Measurements from ENCODE around the gene OGFR.
"Not testable (repeated sequence)": the region's sequence is repeated elsewhere in the genome, so short reads cannot be mapped to it uniquely, and the experiment has no call there.

Gene OGFR

DNA sequence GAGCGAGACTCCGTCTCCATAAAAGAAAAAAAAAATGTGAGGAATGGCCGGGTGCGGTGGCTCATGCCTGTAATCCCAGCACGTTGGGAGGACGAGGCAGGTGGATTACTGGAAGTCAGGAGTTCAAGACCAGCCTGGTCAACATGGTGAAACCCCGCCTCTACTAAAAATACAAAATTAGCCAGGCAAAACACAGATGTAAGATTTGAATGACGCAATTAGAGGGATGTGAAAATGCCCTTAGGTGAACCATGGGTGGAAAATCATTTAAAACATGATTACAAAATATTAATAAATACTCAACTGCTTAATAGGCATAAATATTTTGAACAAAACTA, 33.1 kb downstream of the OGFR start:
- DNase-seq (ENCODE audit: low read depth, low spot score) = no peak

DNA sequence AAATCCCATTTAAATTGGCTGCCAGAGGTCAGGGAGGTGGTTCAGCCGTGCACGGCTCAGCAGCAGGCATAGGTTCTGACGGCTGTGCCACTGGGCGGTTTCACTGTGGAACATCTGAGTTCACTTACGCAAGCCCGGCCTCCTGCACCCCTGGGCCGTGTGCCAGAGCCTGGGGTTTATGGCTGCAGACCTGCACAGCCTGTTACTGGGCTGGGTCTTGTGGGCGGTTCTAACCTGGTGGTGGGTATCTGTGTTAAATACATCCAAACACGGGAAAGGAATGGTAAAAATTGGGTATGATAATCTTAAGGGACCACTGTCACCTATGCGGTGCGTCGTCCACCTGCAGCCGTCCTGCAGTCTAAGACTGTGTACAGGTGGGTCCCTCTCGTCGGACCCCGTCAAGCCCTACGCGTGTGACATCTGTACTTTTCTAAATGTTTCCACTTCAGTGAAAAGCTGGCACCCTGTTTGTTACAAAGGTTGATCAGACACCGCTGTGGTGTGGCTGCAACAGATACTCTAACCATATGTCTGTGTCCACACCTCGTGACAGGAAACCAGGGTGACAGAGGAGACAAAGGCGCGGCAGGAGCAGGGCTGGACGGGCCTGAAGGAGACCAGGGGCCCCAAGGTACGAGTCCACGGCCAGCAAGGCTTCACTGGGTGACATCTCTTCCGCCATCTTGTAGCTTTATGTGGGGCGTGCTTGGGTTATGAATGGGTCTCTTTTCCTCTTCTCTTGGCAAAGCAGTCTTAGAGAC, 33.7 kb downstream of the OGFR start:
- DNase-seq (ENCODE audit: low read depth, low spot score) = no peak

DNA sequence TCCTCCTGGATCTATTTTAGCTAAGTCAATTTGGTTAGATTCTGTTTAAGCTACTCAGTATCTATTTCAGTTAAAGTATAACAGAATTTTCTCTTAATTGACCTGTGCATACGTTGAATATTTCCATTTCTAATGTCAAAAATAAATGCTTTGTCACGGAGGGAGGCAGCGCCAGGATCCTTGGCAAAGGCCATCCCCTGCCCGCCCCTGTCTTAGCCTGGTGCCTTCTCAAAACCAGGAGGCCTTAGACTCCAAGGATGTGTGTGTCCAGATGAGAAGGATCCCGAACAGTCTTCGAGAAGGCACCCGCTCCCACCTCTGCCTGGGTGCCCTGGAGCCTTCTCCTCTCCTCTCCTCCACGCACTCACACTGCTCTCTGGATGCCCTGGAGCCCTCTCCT, 34.6 kb downstream of the OGFR start:
- no peak for DNase-seq (ENCODE audit: low read depth, low spot score)

DNA sequence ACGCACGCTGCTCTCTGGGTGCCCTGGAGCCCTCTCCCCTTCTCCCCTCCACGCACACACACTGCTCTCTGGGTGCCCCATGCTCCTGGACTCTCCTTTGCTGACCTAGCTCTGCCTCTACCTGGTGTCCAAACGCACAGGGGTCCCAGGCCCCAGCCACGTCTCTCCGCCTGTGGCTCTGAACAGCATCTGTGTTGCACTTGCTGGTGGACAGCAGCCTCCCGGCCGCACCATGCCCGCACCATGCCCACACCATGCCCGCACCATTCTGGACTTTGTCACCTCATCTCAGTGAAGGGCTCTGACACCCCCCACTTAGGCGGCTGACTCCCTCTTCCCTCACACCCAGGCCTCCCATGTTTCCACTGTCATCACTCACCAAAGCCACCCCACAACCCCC, 35.2 kb downstream of the OGFR start:
- no peak for DNase-seq (ENCODE audit: low read depth, low spot score)

DNA sequence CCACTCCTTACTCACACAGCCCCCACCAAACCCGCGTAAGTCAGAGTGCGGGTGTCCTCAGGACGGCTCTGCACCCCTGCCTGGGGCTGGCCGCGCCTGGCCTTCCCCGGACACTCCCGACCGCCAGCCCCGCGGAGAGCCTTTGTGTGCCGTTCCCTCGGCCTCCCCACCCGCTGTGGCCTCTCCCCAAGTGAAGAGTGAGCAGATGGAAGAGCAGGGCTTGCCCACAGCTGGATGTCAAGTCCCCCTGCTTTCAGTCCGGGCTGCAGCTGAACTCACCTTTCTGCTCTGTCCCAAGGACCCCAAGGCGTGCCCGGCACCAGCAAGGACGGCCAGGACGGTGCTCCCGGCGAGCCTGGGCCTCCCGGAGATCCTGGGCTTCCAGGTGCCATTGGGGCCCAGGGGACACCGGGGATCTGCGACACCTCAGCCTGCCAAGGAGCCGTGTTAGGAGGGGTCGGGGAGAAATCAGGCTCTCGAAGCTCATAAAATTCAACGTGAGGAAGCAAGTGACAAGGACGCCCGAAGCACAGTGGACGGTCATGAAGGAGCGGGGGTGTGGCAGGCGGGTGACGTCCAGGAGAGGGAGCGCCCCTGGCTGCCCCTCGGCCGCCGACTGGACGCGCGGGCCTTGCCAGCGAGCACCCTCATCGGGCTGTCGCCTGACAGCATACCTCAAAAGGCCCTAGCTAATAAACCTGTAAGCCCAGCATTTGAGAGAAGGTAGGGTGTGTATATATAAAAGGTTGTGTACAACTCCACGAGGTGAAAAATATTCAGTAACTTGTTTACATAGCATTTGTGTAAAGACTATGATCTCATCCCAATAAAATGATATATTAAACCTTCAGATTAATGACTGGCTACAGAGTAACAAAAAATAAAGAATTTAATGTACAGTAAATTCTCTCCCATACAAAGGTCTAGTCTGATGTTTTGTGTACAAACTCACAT, 35.9 kb downstream of the OGFR start:
- DNase-seq (ENCODE audit: low read depth, low spot score) = no peak

DNA sequence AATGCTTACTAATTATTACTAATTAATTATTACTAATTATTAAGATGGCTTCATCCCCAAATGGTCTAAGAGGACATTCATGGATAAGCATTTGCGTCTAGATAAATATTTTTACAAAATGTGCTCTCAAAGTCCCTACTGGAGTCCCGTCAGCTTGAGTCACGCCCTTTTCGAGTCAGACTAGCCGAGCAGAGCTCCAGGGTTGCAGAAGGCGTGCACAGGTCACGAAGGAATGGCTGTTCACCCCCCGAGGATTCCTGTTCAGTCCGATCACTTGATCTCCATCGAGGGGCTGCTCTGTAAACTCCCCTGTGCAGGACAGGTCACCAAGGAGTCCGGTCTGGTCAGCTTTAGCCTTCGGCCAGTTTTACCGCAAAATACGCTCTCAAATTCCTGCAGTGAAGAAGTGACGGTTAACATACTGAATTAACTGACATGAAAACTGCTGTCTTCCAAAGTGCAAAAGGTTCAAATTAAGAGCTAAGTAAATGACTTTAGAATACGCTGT, 37.1 kb downstream of the OGFR start:
- no peak for DNase-seq (ENCODE audit: low read depth, low spot score)

DNA sequence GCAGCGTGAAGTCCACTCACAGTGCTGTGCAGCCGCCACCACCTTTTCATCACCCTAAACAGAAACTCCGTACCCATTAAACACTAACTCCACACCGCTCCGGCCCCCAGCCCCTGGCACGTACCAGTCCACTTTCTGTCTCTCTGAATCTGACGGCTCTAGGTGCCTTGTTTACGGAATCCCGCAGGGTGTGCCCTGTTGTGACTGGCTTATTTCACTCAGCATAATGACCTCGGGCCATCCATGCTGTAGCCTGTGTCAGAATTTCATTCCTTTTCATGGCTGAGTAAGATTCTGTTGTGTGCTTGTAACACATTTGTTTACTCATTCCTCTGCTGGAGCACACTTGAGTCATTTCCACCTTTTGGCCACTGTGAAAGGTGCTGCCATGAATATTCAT, 39.0 kb downstream of the OGFR start:
- no peak for DNase-seq (ENCODE audit: low read depth, low spot score)

DNA sequence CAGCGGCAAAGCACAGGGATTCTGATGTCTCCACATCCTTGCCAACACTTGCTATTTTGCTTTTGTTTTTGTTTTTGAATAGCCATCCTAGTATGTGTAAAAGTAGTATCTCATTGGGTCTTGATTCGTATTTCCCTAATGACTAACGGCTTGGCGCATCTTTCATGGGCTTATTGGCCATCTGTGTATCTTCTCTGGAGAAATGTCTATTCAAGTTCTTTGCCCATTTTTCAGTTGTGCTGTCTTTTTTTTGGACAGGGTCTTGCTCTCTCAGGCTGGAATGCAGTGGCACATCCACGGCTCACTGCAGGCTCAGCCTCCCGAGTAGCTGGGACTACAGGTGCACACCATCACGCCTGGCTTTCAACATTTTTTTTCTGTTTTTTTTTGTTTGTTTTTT, 39.5 kb downstream of the OGFR start:
- DNase-seq (ENCODE audit: low read depth, low spot score) = no peak

DNA sequence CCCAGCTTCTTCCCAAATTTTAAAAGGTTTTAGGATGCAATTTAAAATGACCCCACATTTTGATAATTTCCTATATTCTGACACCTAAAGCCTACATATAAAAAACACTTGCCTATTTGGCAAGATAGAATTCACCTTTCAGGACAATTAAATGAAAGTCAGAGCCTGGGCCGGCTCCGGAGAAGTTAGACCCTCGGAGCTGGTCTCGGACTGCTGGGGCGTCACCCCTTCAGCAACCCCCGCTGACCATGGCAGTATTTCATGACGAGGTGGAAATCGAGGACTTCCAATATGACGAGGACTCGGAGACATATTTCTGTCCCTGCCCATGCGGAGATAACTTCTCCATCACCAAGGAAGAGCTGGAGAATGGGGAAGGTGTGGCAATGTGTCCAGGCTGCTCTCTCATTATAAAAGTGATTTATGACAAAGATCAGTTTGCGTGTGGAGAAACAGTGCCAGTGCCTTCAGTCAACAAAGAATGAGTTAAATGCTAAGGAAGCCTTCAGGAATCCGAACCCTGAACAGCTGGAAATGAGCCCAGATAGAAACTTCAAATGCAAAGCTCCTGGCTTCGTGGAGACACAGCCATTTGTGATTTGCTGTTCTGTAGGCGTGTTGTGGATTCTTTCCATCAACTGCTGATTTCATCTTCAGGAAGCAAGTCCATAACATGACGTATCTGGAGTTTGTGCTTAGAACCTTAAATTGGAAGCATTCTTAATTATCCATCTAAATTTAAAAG, 41.0 kb downstream of the OGFR start:
- no peak for DNase-seq (ENCODE audit: low read depth, low spot score)

DNA sequence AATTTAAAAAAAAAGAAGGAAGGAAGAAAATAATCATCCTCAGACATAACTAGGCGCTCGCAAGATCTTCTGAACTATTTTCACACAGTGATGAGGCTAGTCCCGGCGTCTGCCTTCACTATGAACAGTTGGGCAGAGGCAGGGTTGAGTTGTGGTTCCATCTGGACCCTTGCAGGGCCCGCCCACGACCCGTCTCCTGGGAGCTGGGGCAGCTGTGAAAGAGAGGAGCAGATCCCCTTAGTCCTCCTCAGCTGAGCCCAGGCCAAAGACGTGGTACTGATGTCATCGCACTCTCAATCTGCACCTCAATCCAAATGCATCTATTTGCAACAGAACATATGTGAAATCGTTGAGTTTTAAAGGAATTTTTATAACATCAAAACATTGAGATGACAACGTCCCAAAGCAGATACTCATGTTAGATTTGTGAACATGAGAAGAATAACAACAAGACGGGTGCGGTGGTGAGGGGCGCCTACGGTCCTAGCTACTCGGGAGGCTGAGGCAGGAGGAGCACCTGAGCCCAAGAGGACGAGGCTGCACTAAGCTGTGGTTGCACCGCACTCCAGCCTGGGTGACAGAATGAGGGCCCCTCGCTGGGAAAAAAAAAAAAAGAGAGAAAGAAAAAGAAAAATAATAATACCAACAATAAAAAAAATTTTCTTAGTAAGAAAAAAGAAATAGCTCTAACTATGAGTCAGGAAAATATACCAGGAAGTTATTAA, 41.7 kb downstream of the OGFR start:
- no peak for DNase-seq (ENCODE audit: low read depth, low spot score)

DNA sequence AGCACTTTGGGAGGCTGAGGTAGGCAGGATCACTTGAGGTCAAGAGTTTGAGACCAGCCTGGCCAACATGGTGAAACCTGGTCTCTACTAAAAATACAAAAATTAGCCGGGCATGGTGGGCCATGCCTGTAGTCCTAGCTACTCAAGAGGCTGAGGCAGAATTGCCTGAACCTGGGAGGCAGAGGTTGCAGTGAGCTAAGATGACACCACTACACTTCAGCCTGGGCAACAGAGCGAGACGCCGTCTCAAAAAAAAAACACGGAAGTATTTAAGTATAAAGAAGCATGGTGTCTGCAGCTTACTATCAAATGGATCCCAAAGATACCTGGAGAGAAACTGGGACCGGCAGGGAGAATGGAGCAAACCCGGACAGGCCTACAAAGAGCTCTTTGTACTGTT, 44.3 kb downstream of the OGFR start:
- not testable (repeated sequence) for DNase-seq (ENCODE audit: low read depth, low spot score)

DNA sequence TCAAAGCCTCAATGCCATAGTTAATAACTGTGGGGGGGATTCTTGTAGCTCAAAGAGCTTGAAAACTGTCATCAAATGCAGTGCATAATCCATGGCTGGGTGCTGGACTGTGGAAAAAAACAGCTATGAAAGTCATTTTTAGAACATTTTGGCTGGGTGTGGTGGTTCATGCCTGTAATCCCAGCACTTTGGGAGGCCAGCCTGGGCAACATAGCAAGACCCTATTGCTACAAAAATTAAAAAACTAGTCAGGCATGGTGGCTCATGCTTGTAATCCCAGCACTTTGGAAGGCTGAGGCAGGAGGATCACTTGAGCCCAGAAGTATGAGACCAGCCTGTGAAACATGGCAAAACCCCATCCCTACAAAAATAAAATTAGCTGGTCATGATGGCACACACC, 44.8 kb downstream of the OGFR start:
- no peak for DNase-seq (ENCODE audit: low read depth, low spot score)

DNA sequence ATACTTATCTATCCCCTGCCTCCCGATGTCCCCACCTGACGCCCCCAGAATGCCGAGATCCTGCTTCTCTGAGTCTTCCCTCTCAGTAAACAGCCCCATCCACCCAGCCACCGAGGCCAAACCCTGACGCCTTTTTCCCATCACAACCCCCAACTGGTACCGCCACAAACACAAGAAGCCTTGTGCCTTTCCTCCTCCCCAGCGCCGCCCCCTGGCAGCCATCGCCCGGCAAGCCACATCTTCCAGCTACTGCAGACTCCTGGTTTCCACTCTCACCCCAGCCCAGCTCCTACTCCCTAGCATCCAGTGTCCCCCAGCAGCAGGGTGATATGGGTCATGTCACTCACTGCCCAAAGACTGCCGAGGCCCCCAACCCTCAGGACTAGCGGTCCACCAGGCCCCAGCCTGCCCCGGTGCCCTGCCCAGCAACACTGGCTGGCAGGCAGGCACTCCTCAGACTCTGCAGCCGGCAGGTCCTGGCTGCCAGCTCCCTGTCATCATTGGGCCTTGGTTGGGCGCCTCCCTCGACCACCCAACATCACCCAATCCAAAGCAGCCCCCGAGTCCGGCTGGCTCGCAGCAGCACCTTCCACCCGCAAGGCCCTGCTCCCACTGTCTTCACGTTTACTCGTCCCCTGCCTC, 45.8 kb downstream of the OGFR start:
- DNase-seq (ENCODE audit: low read depth, low spot score) = no peak

DNA sequence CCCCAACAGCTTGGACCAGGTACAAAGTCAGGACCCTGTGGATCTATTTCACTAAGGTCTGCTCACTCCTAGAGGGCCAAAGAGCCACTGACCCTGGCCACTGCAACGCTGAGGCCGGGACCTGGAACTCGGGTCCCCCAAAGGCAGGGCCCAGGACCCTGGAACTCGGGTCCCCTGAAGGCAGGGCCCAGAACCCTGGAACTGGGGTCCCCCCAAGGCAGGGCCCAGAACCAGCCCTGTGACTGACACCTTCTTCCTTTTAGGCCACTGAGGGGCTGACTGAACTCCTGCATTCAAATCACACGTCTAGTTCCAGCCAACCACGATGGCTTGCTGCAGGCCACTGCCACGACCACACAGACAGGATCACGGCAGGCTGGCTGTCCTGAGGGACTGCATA, 47.6 kb downstream of the OGFR start:
- DNase-seq (ENCODE audit: low read depth, low spot score) = no peak

DNA sequence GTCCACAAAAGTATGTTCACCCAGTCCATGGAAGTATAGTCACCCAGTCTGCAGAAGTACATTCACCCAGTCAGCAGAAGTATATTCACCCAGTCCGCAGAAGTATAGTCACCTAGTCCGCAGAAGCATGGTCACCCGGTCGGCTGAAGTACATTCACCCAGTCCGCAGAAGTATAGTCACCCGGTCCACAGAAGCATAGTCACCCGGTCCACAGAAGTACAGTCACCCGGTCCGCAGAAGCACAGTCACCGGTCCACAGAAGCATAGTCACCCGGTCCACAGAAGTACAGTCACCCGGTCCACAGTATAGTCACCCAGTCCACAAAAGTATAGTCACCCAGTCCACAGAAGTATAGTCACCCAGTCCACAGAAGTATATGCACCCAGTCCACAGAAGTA, 48.2 kb downstream of the OGFR start:
- no peak for DNase-seq (ENCODE audit: low read depth, low spot score)

DNA sequence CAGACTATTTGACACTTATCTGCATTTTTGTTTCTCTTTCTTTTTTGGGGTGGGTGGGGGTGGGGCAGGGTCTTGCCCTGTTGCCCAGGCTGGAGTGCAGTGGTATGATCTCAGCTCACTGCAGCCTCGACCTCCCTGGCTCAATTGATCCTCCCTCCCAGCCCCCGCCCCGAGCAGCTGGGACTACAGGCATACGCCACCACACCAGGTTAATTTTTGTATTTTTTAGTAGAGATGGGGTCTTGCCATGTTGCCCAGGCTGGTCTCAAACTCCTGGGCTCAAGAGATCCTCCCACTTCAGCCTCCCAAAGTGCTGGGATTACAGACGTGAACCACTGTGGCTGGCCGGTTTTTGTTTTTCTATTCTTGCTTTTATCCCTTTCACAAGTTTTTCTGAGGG, 48.7 kb downstream of the OGFR start:
- DNase-seq (ENCODE audit: low read depth, low spot score) = not testable (repeated sequence)

DNA sequence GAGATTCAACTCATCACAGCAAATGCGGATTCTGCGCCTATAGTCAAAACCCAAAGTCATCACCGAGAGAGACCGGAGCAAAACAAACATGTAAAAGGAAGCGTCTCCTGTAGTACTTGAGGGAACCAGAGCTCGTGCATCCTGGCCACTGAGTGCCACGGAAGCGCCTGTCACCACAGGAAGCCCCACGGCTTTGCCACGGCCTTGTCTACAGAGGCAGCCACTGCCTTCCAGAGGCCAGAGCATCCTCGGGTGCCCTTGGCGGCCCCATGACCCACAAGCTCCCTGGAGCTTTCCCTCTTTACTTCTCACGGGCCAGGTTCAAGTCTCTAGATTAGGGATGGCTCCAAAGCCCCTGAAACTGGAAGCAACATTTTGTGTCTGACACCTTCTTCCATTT, 49.5 kb downstream of the OGFR start:
- no peak for DNase-seq (ENCODE audit: low read depth, low spot score)

DNA sequence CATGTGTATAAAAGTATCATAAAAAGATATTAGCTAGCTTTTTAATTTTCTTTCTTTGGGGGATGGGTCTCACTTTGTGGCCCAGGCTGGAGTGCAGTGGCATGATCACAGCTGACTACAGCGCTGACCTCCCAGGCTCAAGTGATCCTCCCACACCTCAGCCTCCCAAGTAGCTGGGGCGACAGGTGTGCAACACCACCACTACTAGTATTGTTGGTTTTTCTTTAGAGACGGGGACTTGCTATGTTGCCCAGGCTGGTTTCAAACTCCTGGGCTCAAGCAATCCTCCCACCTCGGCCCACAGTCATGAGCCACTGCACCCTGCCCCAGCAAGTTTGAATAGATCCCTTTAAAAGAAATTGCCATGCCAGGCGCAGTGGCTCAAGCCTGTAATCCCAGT, 50.5 kb downstream of the OGFR start:
- DNase-seq (ENCODE audit: low read depth, low spot score) = no peak

DNA sequence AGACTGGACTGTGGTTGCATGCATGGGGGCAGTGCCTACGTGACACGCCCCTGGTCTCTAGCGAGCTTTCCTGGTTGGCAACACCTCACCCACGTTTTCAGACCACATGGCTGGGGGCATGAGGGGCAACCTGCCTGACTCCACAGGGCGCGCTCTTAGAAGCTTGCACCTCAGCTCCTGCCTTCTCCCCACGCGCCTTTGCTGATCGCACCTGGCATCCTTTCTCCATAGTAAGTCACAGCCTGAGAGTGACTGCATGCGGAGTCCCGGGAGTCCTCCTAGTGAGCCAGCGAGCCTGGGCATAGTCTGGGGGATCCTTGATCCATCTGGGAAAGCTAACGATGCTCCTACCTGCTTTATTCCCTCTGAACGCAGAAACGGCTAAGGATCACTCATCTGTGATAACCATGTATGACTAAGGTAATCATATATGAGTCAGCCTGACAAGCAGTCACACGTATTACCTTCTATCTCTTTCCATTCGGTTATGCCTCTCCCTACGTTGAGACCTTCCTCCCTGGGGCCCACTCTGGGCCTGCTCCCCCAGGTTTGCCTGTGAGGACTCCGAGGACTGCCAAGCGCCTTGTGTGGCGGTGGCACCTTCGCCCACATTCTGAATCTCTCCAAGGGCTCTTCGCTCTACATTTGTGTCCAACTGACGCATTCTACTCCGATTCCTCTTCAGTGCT, 52.4 kb downstream of the OGFR start:
- no peak for DNase-seq (ENCODE audit: low read depth, low spot score)

DNA sequence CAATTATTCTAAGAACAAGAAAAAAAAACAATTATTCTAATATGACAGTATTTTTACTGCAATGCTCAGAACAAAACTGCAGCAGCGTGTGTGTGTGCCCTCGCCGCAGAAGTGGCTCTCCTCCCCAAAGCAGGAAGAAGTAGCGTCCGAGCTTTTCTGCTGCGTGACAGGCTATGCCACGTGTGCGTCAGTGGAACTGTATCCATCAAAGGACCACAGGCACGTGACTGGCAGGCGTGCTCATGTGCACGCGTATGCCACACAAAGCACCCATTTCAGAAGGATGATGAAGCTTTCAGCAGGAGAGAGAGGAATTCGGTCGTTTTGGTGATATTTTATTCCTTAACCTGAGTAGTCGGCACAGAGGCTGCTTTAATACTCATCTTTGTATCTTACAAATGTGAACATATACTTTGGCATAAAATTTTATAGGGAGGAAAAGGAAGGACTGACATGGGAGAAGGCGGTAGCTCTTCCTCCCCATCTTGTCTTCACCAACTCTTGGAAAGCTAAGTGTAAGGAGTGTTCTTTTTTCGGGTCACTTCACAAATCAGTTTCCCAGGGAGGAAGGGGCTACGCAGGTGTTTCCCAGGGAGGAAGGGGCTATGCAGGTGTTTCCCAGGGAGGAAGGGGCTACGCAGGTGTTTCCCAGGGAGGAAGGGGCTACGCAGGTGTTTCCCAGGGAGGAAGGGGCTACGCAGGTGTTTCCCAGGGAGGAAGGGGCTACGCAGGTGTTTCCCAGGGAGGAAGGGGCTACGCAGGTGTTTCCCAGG, 53.6 kb downstream of the OGFR start:
- no peak for DNase-seq (ENCODE audit: low read depth, low spot score)
